ENCODE measurements around the gene CHD3. TPM values are rescaled to one million over a fixed set of nuclear protein-coding genes. Genes with fewer than 3 reads are reported as not detected.

The CHD3 gene
- total and polyA plus RNA-seq, 2 donors (not counting 1 experiment from before 2014, with no cell fraction given): 68.1 to 69.1 TPM

DNA sequence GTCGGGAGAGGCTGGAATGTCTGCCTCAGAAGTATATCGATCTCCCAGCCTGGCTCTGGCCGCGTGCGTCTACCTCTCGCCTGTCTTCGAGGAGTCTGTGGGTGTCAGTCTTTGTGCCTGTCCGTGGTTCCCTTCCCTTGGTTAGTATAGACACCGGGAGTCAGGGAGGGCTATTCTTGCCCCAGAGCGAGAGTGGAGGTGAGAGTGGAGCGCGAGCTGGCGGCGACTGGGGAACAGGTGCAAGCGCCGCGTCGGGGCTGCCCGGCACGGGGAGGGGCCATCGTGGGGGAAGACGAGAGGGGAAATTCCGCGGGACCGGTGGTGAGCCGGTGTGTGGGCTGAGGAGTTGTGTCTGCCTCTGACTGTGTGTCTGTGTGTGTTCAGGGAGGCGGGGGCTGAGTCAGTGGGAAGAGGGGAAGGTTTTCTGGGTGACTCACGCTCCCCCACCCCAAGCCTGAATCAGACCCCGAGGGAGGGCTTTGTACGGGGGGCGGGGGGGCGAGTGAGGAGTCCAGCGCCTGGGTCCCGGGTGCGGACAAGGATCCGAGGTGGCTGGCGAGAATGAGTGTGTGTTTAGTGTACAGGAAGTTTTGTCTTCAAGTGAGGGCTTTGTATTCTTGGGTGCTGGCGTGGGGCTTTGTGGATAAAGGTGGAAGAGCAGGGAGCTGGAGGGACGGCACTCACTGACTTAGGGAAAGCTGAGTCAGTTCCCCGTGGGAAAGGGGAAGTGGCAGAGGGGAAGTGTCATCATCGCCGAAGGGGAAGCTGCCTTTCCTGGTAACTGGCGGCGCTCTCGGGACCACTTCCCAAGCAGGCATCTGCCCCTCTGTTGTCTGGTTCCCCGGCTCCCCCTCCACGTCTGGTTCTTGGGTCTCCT is 46.0 kb upstream of the CHD3 start:
- Histone ChIP-seq H3K27me3 (replicated peaks in 1 of 4; ENCODE audit: control extremely low read depth in 1 of 4, control insufficient read depth in 3 of 4, insufficient read depth in 4 of 4, low read length in 3 of 4) (no peaks in the 10 kb centered on the region), H2AFZ (ENCODE audit: insufficient read depth, low read depth, low read length, poor library complexity, severe bottlenecking) (no peak overlapping the region), H3K4me2 (replicated peaks; ENCODE audit: low read depth, low read length, poor library complexity, severe bottlenecking) (peak overlapping the region; percentile 100), H3K79me2 (ENCODE audit: control insufficient read depth, insufficient read depth, low read length) (peaks cover 31% of the 10 kb centered on the region), H3K27ac (ENCODE audit: low read length in 2 of 2) (peak overlapping the region; percentile 100), H4K20me1 (ENCODE audit: control insufficient read depth, insufficient read depth, low read length, poor library complexity, severe bottlenecking) (peaks cover 52% of the 10 kb centered on the region), H3K4me3 (ENCODE audit: control extremely low read depth in 1 of 5, extremely low read depth in 1 of 5, insufficient read depth in 1 of 5, low read depth in 2 of 5, low read length in 4 of 5) (peak overlapping the region; percentile 72 to 95 (median 84)), H3K36me3 (replicated peaks in 1 of 2; ENCODE audit: control extremely low read depth in 1 of 2, control insufficient read depth in 1 of 2, extremely low read depth in 1 of 2, insufficient read depth in 2 of 2, low read length in 1 of 2) (peaks cover 0 to 16% of the 10 kb centered on the region in 2 experiments), H3K9me3 (ENCODE audit: control extremely low read depth in 1 of 3, control insufficient read depth in 2 of 3, insufficient read depth in 1 of 3, low read length in 2 of 3) (no peaks in the 10 kb centered on the region), H3K4me1 (ENCODE audit: control insufficient read depth in 2 of 2, insufficient read depth in 2 of 2, low read length in 2 of 2) (peaks cover 34 to 67% of the 10 kb centered on the region in 2 donors), H3K9ac (ENCODE audit: low read length) (peak overlapping the region; percentile 100)
- CTCF ChIA-PET: interaction anchor here (0.9 to 5.7 kb wide), 8 partner anchors 8 to 73 kb away, joined by 3 to 53 read pairs (median 4); partner anchors contain the start of genes CYB5D1, KDM6B, NAA38 and RNF227
- H3K4me1 Mint-ChIP-seq: peaks cover 54% of the 10 kb centered on the region
- peak; percentile 37 for ATAC-seq (ENCODE audit: low read depth)
- POLR2A ChIA-PET: interaction anchor here (0.6 to 2.7 kb wide), 6 partner anchors 8 to 360 kb away, joined by 3 to 14 read pairs (median 4); partner anchors contain the start of genes CYB5D1, KDM6B, NAA38 and TP53
- intact Hi-C loops (cut with micrococcal nuclease): loop anchor here (2.0 to 10.0 kb wide), 4 partner anchors 155 to 404 kb away; partner anchors contain the start of genes FXR2, TP53 and WRAP53
- no peaks in the 10 kb centered on the region for H3K9me3 Mint-ChIP-seq (ENCODE audit: insufficient read depth)
- under 1% methylated on average over 43 of the region's 47 CpGs for WGBS (ENCODE audit: insufficient coverage)
- peak; percentile 98 for DNase-seq
- peak overlapping the region; percentile 100 for H3K27ac Mint-ChIP-seq
- H3K27me3 Mint-ChIP-seq: no peaks in the 10 kb centered on the region
- TF ChIP-seq CTCF (IDR thresholded peaks at IDR 0.05) (no peak), EZH2 (IDR thresholded peaks at IDR 0.05; ENCODE audit: borderline replicate concordance, insufficient read depth, low read depth, low read length, poor library complexity, severe bottlenecking) (no peak)
- peak overlapping the region; percentile 100 for H3K4me3 Mint-ChIP-seq

Measured in B cell (primary cell).